ENCODE results near the gene MAP4K3. TPM values are rescaled to one million over a fixed set of nuclear protein-coding genes. Genes with fewer than 3 reads are reported as not detected.

MAP4K3 gene
- total and polyA plus RNA-seq, 3 donors from 2014 or later: 37.6 to 59.6 (median 58.8) TPM

DNA sequence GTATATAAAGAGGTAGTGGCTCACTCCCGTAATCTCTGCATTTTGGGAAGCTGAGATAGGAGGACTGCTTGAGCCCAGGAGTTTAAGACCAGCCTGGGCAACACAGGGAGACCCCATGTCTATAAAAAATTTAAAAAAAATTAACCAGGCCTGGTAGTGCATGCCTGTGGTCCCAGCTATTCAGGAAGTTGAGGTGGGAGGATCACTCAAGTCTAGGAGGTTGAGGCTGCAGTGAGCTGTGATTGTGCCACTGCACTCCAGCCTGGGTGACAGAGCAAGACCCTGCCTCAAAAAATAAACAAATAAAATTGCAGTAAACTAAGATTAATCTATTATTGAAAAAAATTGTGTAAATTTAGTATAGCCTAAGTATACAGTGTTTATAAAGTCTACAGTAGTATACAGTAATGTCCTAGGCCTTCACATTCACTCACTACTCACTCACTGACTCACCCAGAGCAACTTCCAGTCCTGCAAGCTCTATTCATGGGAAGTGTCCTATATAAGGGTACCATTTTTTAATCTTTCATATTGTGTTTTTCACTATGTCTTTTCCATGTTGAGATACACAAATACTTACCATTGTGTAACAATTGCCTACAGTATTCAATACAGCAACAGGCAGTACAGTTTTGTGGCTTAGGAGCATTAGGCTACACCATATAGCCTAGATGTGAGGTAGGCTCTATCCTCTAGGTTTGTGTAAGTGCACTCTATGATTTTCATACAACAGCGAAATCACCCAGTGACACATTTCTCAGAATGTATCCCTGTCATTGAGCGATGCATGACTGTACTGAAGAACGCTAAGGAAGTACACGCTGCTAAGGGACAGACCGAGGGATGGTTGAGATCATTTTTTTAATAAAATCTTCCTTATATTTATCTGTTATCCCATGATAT lies 10.4 kb upstream of the MAP4K3 start:
- 98 to 99% methylated on average over 6 of the region's 6 CpGs for WGBS, 2 donors
- intact Hi-C loops (cut with DNase I; ENCODE audit: low total_unique reads): no loop called here
- no peak for DNase-seq
- H3K4me1 ChIP-seq: no peaks in the 10 kb centered on the region
- H3K27me3 ChIP-seq: no peaks in the 10 kb centered on the region
- H3K36me3 ChIP-seq (ENCODE audit: low read depth, missing control alignments): no peaks in the 10 kb centered on the region
- H3K4me3 ChIP-seq: no peak overlapping the region
- H3K27ac ChIP-seq: no peak overlapping the region
- H3K9me3 ChIP-seq: no peaks in the 10 kb centered on the region
- TF ChIP-seq POLR2A (IDR thresholded peaks at IDR 0.05): no peak
- TF ChIP-seq, protein P1, sequence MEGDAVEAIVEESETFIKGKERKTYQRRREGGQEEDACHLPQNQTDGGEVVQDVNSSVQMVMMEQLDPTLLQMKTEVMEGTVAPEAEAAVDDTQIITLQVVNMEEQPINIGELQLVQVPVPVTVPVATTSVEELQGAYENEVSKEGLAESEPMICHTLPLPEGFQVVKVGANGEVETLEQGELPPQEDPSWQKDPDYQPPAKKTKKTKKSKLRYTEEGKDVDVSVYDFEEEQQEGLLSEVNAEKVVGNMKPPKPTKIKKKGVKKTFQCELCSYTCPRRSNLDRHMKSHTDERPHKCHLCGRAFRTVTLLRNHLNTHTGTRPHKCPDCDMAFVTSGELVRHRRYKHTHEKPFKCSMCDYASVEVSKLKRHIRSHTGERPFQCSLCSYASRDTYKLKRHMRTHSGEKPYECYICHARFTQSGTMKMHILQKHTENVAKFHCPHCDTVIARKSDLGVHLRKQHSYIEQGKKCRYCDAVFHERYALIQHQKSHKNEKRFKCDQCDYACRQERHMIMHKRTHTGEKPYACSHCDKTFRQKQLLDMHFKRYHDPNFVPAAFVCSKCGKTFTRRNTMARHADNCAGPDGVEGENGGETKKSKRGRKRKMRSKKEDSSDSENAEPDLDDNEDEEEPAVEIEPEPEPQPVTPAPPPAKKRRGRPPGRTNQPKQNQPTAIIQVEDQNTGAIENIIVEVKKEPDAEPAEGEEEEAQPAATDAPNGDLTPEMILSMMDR (IDR thresholded peaks at IDR 0.05): no peak

DNA sequence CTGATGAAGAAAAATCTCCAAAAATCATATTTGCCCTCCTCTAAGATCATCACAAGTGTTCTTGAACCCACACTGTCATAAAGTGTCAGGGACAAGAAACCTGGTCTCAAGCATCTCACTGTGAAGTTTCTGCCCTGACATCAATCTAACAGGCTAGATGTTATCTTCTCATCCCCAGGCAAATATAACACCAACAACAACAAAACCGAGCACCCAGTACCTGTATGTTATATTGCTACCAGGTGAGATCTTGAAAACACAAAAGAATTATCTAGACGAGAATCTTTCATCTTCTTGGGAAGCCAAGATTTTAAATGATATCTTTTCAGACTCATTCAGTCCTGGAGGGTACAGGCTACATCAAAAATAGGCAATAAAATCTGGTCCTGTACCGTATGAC lies 8.8 kb upstream of the MAP4K3 start:
- TF ChIP-seq, protein P1 (IDR thresholded peaks at IDR 0.05): no peak
- no peak for TF ChIP-seq POLR2A (IDR thresholded peaks at IDR 0.05)
- Histone ChIP-seq H3K36me3 (ENCODE audit: low read depth, missing control alignments) (no peaks in the 10 kb centered on the region), H3K4me3 (no peak overlapping the region), H3K27ac (no peak overlapping the region), H3K27me3 (no peaks in the 10 kb centered on the region), H3K4me1 (no peaks in the 10 kb centered on the region), H3K9me3 (no peaks in the 10 kb centered on the region)
- intact Hi-C loops (cut with DNase I; ENCODE audit: low total_unique reads): no loop called here
- DNase-seq: no peak
- 90 to 95% methylated on average over 3 of the region's 3 CpGs for WGBS, 2 donors

DNA sequence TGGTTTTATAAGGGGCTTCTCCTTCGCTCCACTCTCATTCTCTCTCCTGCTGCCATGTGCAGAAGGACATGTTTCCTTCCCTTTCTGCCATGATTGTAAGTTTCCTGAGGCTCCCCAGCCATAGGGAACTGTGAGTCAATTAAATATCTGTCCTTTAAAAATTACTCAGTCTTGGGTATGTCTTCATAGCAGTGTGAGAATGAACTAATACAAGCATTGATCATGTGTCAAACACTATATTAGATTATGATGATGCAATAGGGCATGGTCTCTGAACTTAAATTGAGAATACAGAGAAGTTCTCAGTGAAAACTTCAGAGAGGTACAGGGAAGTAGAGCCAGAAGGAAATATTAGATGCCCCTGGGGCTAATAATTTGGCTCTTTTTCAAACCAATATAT lies 5.9 kb upstream of the MAP4K3 start:
- 90 to 91% methylated on average over 1 of the region's 1 CpG for WGBS, 2 donors
- Histone ChIP-seq H3K27me3 (no peaks in the 10 kb centered on the region), H3K9me3 (no peaks in the 10 kb centered on the region), H3K27ac (no peak overlapping the region), H3K4me3 (no peak overlapping the region), H3K4me1 (peaks cover 12% of the 10 kb centered on the region), H3K36me3 (ENCODE audit: low read depth, missing control alignments) (no peaks in the 10 kb centered on the region)
- no peak for DNase-seq
- intact Hi-C loops (cut with DNase I; ENCODE audit: low total_unique reads): no loop called here
- TF ChIP-seq, protein P1 (IDR thresholded peaks at IDR 0.05): no peak
- TF ChIP-seq POLR2A (IDR thresholded peaks at IDR 0.05): no peak

DNA sequence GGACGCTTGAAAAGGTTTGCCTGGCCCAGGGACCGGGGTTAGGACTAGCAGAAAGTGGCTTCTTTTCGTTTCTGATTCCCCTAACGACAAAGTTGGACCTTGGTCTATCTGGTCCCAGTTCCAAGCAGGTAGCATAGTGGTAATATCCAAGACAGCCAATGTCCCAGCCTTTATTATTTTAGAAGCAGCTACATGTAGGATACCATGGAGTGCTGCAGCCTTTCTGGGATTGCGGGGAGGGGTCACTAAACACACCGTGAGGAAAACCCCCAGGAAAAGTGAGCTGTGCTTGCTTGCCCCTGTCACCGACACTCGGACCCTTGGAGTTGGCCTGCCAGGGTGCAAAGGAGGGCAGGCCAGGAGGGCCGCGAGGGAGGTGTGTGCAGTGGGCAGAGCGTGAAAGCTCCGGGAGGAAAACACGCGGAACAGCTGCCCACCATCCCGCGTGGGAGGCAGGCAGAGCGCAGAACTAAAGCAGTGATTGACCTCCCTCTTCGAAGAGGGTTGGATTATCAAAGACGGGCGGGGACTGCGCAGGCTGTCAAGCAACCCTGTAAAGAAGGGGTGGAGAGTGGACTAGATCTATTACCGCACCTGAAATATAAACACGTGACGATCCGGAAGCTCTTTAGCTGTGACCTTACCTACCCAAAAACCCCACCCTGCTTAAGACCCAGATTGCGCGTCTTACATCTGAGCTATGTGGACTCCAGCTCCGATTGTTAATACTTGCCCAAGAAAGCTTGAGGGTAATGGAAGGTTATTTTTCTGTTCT lies 624 bp upstream of the MAP4K3 start:
- peaks cover 30% of the 10 kb centered on the region for H3K4me1 ChIP-seq
- intact Hi-C loops (cut with DNase I; ENCODE audit: low total_unique reads): no loop called here
- H3K9me3 ChIP-seq: no peaks in the 10 kb centered on the region
- no peaks in the 10 kb centered on the region for H3K27me3 ChIP-seq
- H3K36me3 ChIP-seq (ENCODE audit: low read depth, missing control alignments): no peaks in the 10 kb centered on the region
- DNase-seq: peak; percentile 54
- peak overlapping the region; percentile 97 to 98 for H3K27ac ChIP-seq
- TF ChIP-seq POLR2A (IDR thresholded peaks at IDR 0.05): no peak
- TF ChIP-seq, protein P1 (IDR thresholded peaks at IDR 0.05): no peak
- WGBS, 2 donors: 1 to 2% methylated on average over 18 to 28 of the region's 28 CpGs
- peak overlapping the region; percentile 90 for H3K4me3 ChIP-seq
